Transverse colon (tissue), 4 donors: ENCODE data around the gene RNF44.
"Not testable (repeated sequence)": the region's sequence is repeated elsewhere in the genome, so short reads cannot be mapped to it uniquely, and the experiment has no call there.

ENCODE experiments used
- POLR2AphosphoS5 ChIP-seq, 3 donors: sonication (generic); formaldehyde crosslinking; IDR thresholded peaks; one replicate each; pipeline ENCODE4 v1.6.1; 2016; ENCODE audit warnings: antibody characterized with exemption in 3 of 3
- TF ChIP-seq, protein P1 (sequence below), 5 experiments: fragments of 200-600 bp in 3 of 5; fragments of 450-650 bp in 2 of 5; sonication (generic) in 3 of 5; IDR thresholded peaks; 1 replicate in 2 of 5; 2 replicates in 3 of 5; pipeline ENCODE4 v1.5.1; 2016 to 2017; ENCODE audit warnings: antibody characterized with exemption in 5 of 5, inconsistent platforms in 3 of 5, mild to moderate bottlenecking in 2 of 5, moderate library complexity in 1 of 5

DNA sequence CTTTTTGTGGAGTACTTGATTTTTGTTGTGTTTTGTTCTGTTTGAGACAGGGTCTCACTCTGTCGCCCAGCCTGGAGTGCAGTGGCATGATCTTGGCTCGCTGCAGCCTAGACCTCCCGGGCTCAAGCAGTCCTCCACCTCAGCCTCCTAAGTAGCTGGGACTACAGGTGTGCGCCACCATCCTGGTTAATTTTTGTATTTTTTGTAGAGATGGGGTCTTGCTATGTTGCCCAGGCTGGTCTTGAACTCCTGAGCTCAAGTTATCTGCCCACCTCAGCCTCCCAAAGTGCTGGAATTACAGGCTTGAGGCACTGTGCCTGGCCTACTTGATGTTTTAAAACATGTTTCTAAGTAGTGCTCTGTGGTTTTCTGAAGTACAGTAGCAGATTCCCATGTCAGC, 50.0 kb downstream of the RNF44 start:
- TF ChIP-seq, protein P1, sequence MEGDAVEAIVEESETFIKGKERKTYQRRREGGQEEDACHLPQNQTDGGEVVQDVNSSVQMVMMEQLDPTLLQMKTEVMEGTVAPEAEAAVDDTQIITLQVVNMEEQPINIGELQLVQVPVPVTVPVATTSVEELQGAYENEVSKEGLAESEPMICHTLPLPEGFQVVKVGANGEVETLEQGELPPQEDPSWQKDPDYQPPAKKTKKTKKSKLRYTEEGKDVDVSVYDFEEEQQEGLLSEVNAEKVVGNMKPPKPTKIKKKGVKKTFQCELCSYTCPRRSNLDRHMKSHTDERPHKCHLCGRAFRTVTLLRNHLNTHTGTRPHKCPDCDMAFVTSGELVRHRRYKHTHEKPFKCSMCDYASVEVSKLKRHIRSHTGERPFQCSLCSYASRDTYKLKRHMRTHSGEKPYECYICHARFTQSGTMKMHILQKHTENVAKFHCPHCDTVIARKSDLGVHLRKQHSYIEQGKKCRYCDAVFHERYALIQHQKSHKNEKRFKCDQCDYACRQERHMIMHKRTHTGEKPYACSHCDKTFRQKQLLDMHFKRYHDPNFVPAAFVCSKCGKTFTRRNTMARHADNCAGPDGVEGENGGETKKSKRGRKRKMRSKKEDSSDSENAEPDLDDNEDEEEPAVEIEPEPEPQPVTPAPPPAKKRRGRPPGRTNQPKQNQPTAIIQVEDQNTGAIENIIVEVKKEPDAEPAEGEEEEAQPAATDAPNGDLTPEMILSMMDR (IDR thresholded peaks at IDR 0.05): not testable (repeated sequence)
- not testable (repeated sequence) for TF ChIP-seq POLR2AphosphoS5 (IDR thresholded peaks at IDR 0.05)
